Measurements from ENCODE around the gene ARAP2. TPM values are rescaled to one million over a fixed set of nuclear protein-coding genes. Genes with fewer than 3 reads are reported as not detected.

The ARAP2 gene
- total and polyA plus RNA-seq, 11 donors = 0.38 to 17.0 (median 3.4) TPM

GRCh38 chr4:36269101-36269500 lies 24.8 kb upstream of the ARAP2 start:
- H3K4me3 ChIP-seq = no peak overlapping the region
- 62 to 70% (median 66%) methylated on average over 4 of the region's 4 CpGs for WGBS, 4 donors
- ATAC-seq (peak in 1 of 4 donors; percentile 42), DNase-seq (no peak)
- H3K27me3 ChIP-seq = no peaks in the 10 kb centered on the region
- no peaks in the 10 kb centered on the region for H3K36me3 ChIP-seq
- peaks cover 0 to 26% (median 0%) of the 10 kb centered on the region in 12 donors for H3K4me1 ChIP-seq
- intact Hi-C loops (cut with DNase I) = no loop called here
- no peak overlapping the region for H3K27ac ChIP-seq
- no peaks in the 10 kb centered on the region for H3K9me3 ChIP-seq
- TF ChIP-seq POLR2A (IDR thresholded peaks at IDR 0.05) (no peak), CTCF (IDR thresholded peaks at IDR 0.05) (no peak)

GRCh38 chr4:36267486-36268268 lies 23.4 kb upstream of the ARAP2 start:
- Histone ChIP-seq H3K4me3 (no peak overlapping the region), H3K27ac (no peak overlapping the region), H3K4me1 (peaks cover 0 to 26% (median 0%) of the 10 kb centered on the region in 12 donors), H3K27me3 (no peaks in the 10 kb centered on the region), H3K9me3 (no peaks in the 10 kb centered on the region), H3K36me3 (no peaks in the 10 kb centered on the region)
- WGBS, 4 donors = 61 to 69% (median 65%) methylated on average over 2 of the region's 2 CpGs
- intact Hi-C loops (cut with DNase I) = no loop called here
- DNase-seq (no peak), ATAC-seq (no peak)
- TF ChIP-seq POLR2A (IDR thresholded peaks at IDR 0.05) (no peak), CTCF (IDR thresholded peaks at IDR 0.05) (no peak)

- ATAC-seq = no peak
- peaks cover 0 to 22% (median 0%) of the 10 kb centered on the region in 12 donors for H3K4me1 ChIP-seq
- H3K27me3 ChIP-seq = no peaks in the 10 kb centered on the region
Measured at GRCh38 chr4:36264207-36264826, 20.0 kb upstream of the ARAP2 start.

More at GRCh38 chr4:36264207-36264826, 20.0 kb upstream of the ARAP2 start:
- no peaks in the 10 kb centered on the region for H3K36me3 ChIP-seq
- no peaks in the 10 kb centered on the region for H3K9me3 ChIP-seq
- intact Hi-C loops (cut with DNase I) = no loop called here
- TF ChIP-seq POLR2A (IDR thresholded peaks at IDR 0.05) (no peak), CTCF (IDR thresholded peaks at IDR 0.05) (no peak)
- DNase-seq = no peak
- H3K4me3 ChIP-seq = no peak overlapping the region
- 90 to 96% (median 92%) methylated on average over 2 of the region's 2 CpGs for WGBS, 4 donors
- no peak overlapping the region for H3K27ac ChIP-seq
